HEK293 (cell line): ENCODE results near the gene PITPNC1.

ENCODE experiments used
- GLIS2 ChIP-seq: fragments of 450-650 bp; formaldehyde crosslinking; IDR thresholded peaks from 2 replicates; pipeline ENCODE4 v1.5.1; 2016; ENCODE audit warnings: missing biosample characterization, missing genetic modification characterization
- KLF1 ChIP-seq: fragments of 450-650 bp; formaldehyde crosslinking; IDR thresholded peaks from 2 replicates; pipeline ENCODE4 v1.5.1; 2016; ENCODE audit warnings: missing biosample characterization, missing genetic modification characterization
- KLF10 ChIP-seq: fragments of 450-650 bp; IDR thresholded peaks from 2 replicates; pipeline ENCODE4 v1.5.1; 2018; ENCODE audit warnings: missing biosample characterization, mild to moderate bottlenecking, missing genetic modification characterization
- SCRT2 ChIP-seq: fragments of 450-650 bp; formaldehyde crosslinking; IDR thresholded peaks from 2 replicates; pipeline ENCODE4 v1.5.1; 2016; ENCODE audit warnings: missing biosample characterization, missing genetic modification characterization
- WT1 ChIP-seq: fragments of 450-650 bp; formaldehyde crosslinking; IDR thresholded peaks from 2 replicates; pipeline ENCODE4 v1.5.1; 2016; ENCODE audit warnings: missing biosample characterization, missing genetic modification characterization
- ZBTB48 ChIP-seq: fragments of 450-650 bp; formaldehyde crosslinking; IDR thresholded peaks from 2 replicates; pipeline ENCODE4 v1.5.1; 2016; ENCODE audit warnings: missing biosample characterization, missing genetic modification characterization
- ZFHX2 ChIP-seq: fragments of 450-650 bp; formaldehyde crosslinking; conservative IDR thresholded peaks from 2 replicates; pipeline ENCODE4 v1.5.1; 2016; ENCODE audit warnings: missing biosample characterization, missing genetic modification characterization
- ZNF335 ChIP-seq: fragments of 450-650 bp; formaldehyde crosslinking; conservative IDR thresholded peaks from 2 replicates; pipeline ENCODE4 v1.5.1; 2016; ENCODE audit warnings: missing biosample characterization, missing genetic modification characterization
- ZNF777 ChIP-seq: fragments of 450-650 bp; formaldehyde crosslinking; IDR thresholded peaks from 2 replicates; pipeline ENCODE4 v1.5.1; 2017; ENCODE audit warnings: missing biosample characterization, missing genetic modification characterization, borderline replicate concordance
- TF ChIP-seq, protein P1 (sequence below): fragments of 450-650 bp; formaldehyde crosslinking; IDR thresholded peaks from 2 replicates; pipeline ENCODE4 v1.5.1; 2016; ENCODE audit warnings: missing biosample characterization, missing genetic modification characterization
- TF ChIP-seq, protein P2 (sequence below): fragments of 450-650 bp; formaldehyde crosslinking; IDR thresholded peaks from 2 replicates; pipeline ENCODE4 v1.5.1; 2017; ENCODE audit warnings: missing biosample characterization, missing genetic modification characterization
- TF ChIP-seq, protein P3 (sequence below): fragments of 450-650 bp; formaldehyde crosslinking; conservative IDR thresholded peaks from 2 replicates; pipeline ENCODE4 v1.5.1; 2016; ENCODE audit warnings: low read depth, missing biosample characterization, missing genetic modification characterization
- TF ChIP-seq, protein P4 (sequence below): fragments of 450-650 bp; formaldehyde crosslinking; IDR thresholded peaks from 2 replicates; pipeline ENCODE4 v1.5.1; 2016; ENCODE audit warnings: missing biosample characterization, missing genetic modification characterization
- TF ChIP-seq, protein P5 (sequence below): fragments of 450-650 bp; formaldehyde crosslinking; optimal IDR thresholded peaks from 2 replicates; pipeline ENCODE3; 2016; ENCODE audit warnings: missing biosample characterization, mild to moderate bottlenecking, missing genetic modification characterization
- TF ChIP-seq, protein P6 (sequence below): fragments of 450-650 bp; formaldehyde crosslinking; IDR thresholded peaks from 2 replicates; pipeline ENCODE4 v1.5.1; 2016; ENCODE audit warnings: missing biosample characterization, missing genetic modification characterization

The PITPNC1 gene

DNA sequence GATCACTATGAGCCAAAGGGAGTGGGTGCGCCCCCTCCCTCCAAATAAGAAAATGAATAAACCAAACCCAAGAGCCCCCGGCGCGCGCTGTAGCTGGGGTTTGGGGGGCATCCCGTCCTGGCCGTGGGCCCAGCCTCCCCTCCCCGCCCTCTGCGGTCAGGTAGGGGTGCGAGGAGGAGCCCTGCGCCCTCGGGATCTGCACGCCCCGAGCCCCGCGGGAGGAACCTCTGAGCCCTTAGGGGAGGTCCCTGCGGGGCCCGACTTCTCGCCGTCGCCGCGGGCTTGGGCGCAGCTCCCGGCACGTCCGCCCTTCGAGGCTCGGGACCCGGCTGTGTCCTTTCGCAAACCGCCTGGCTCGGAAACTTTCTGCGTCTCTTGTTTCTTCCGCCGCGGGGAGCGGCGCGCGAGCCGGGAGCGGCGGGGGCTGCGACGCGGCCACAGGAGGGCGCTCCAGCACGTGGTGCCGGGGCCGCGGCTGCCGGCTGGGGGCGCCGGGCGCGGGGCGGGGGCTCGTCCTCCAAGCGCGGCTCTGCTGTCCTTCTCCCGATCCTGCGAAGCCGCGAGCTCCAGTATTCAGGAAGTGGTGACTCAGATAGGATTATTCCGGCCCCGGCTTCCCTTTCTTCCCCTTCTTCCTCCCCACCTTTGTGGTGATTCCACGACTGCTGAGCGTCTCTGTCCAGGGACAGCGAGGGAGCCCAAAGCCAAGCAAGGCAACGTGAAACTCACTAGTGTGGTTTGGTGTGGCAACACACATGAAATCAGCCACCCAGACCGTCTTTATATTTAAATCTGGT is 1.6 kb downstream of the PITPNC1 start (continued):
- TF ChIP-seq, protein P1, sequence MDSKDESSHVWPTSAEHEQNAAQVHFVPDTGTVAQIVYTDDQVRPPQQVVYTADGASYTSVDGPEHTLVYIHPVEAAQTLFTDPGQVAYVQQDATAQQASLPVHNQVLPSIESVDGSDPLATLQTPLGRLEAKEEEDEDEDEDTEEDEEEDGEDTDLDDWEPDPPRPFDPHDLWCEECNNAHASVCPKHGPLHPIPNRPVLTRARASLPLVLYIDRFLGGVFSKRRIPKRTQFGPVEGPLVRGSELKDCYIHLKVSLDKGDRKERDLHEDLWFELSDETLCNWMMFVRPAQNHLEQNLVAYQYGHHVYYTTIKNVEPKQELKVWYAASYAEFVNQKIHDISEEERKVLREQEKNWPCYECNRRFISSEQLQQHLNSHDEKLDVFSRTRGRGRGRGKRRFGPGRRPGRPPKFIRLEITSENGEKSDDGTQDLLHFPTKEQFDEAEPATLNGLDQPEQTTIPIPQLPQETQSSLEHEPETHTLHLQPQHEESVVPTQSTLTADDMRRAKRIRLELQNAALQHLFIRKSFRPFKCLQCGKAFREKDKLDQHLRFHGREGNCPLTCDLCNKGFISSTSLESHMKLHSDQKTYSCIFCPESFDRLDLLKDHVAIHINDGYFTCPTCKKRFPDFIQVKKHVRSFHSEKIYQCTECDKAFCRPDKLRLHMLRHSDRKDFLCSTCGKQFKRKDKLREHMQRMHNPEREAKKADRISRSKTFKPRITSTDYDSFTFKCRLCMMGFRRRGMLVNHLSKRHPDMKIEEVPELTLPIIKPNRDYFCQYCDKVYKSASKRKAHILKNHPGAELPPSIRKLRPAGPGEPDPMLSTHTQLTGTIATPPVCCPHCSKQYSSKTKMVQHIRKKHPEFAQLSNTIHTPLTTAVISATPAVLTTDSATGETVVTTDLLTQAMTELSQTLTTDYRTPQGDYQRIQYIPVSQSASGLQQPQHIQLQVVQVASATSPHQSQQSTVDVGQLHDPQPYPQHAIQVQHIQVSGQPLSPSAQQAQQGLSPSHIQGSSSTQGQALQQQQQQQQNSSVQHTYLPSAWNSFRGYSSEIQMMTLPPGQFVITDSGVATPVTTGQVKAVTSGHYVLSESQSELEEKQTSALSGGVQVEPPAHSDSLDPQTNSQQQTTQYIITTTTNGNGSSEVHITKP (tag by site-specific recombination): peak; percentile 59
- TF ChIP-seq, protein P2, sequence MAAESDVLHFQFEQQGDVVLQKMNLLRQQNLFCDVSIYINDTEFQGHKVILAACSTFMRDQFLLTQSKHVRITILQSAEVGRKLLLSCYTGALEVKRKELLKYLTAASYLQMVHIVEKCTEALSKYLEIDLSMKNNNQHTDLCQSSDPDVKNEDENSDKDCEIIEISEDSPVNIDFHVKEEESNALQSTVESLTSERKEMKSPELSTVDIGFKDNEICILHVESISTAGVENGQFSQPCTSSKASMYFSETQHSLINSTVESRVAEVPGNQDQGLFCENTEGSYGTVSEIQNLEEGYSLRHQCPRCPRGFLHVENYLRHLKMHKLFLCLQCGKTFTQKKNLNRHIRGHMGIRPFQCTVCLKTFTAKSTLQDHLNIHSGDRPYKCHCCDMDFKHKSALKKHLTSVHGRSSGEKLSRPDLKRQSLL (tag by site-specific recombination): peak; percentile 49
- TF ChIP-seq, protein P3, sequence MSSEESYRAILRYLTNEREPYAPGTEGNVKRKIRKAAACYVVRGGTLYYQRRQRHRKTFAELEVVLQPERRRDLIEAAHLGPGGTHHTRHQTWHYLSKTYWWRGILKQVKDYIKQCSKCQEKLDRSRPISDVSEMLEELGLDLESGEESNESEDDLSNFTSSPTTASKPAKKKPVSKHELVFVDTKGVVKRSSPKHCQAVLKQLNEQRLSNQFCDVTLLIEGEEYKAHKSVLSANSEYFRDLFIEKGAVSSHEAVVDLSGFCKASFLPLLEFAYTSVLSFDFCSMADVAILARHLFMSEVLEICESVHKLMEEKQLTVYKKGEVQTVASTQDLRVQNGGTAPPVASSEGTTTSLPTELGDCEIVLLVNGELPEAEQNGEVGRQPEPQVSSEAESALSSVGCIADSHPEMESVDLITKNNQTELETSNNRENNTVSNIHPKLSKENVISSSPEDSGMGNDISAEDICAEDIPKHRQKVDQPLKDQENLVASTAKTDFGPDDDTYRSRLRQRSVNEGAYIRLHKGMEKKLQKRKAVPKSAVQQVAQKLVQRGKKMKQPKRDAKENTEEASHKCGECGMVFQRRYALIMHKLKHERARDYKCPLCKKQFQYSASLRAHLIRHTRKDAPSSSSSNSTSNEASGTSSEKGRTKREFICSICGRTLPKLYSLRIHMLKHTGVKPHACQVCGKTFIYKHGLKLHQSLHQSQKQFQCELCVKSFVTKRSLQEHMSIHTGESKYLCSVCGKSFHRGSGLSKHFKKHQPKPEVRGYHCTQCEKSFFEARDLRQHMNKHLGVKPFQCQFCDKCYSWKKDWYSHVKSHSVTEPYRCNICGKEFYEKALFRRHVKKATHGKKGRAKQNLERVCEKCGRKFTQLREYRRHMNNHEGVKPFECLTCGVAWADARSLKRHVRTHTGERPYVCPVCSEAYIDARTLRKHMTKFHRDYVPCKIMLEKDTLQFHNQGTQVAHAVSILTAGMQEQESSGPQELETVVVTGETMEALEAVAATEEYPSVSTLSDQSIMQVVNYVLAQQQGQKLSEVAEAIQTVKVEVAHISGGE: peak; percentile 46; the same call in 1 of the 2 replicates
- peak; percentile 23; the same call in 1 of the 2 replicates for TF ChIP-seq KLF10 (tag by site-specific recombination)
- 0 out of 2 replicates have a peak, but pooled peaks have one; percentile 54 for TF ChIP-seq ZNF777 (tag by site-specific recombination)
- peak; percentile 71 for TF ChIP-seq KLF1 (tag by site-specific recombination)
- TF ChIP-seq WT1 (tag by site-specific recombination): peak; percentile 58; the same call in 1 of the 2 replicates
- no peak for TF ChIP-seq SCRT2 (tag by site-specific recombination)
- TF ChIP-seq GLIS2: peak; percentile 86
- TF ChIP-seq, protein P4, sequence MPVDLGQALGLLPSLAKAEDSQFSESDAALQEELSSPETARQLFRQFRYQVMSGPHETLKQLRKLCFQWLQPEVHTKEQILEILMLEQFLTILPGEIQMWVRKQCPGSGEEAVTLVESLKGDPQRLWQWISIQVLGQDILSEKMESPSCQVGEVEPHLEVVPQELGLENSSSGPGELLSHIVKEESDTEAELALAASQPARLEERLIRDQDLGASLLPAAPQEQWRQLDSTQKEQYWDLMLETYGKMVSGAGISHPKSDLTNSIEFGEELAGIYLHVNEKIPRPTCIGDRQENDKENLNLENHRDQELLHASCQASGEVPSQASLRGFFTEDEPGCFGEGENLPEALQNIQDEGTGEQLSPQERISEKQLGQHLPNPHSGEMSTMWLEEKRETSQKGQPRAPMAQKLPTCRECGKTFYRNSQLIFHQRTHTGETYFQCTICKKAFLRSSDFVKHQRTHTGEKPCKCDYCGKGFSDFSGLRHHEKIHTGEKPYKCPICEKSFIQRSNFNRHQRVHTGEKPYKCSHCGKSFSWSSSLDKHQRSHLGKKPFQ (tag by site-specific recombination): no peak
- TF ChIP-seq ZBTB48 (tag by site-specific recombination): peak; percentile 93
- TF ChIP-seq ZNF335 (tag by site-specific recombination): peak; percentile 50
- TF ChIP-seq, protein P5, sequence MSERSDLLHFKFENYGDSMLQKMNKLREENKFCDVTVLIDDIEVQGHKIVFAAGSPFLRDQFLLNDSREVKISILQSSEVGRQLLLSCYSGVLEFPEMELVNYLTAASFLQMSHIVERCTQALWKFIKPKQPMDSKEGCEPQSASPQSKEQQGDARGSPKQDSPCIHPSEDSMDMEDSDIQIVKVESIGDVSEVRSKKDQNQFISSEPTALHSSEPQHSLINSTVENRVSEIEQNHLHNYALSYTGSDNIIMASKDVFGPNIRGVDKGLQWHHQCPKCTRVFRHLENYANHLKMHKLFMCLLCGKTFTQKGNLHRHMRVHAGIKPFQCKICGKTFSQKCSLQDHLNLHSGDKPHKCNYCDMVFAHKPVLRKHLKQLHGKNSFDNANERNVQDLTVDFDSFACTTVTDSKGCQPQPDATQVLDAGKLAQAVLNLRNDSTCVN (tag by site-specific recombination): peak; percentile 92
- peak; percentile 47; the same call in 1 of the 2 replicates for TF ChIP-seq ZFHX2
- TF ChIP-seq, protein P6, sequence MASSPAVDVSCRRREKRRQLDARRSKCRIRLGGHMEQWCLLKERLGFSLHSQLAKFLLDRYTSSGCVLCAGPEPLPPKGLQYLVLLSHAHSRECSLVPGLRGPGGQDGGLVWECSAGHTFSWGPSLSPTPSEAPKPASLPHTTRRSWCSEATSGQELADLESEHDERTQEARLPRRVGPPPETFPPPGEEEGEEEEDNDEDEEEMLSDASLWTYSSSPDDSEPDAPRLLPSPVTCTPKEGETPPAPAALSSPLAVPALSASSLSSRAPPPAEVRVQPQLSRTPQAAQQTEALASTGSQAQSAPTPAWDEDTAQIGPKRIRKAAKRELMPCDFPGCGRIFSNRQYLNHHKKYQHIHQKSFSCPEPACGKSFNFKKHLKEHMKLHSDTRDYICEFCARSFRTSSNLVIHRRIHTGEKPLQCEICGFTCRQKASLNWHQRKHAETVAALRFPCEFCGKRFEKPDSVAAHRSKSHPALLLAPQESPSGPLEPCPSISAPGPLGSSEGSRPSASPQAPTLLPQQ (tag by site-specific recombination): peak; percentile 64
